GM23248 (cell line): ENCODE results near the gene DNAJC17. TPM values are rescaled to one million over a fixed set of nuclear protein-coding genes. Genes with fewer than 3 reads are reported as not detected.

ENCODE experiments used
- DNase-seq: peaks from one replicate; pipeline ENCODE4 v3.0.0-alpha.2; 2015
- H2AFZ ChIP-seq: fragments of 200-600 bp; sonication (generic); 2 replicates; pipeline ENCODE4 v1.6.1; 2016; ENCODE audit warnings: antibody characterized with exemption
- H3F3A ChIP-seq: fragments of 200-600 bp; sonication (generic); 2 replicates; pipeline ENCODE4 v1.6.1; 2016; ENCODE audit warnings: mild to moderate bottlenecking, antibody characterized with exemption, mixed run types; ENCODE audit not compliant: insufficient read depth
- H3K27ac ChIP-seq: fragments of 200-600 bp; sonication (generic); 2 replicates; pipeline ENCODE4 v1.5.1; 2016; ENCODE audit warnings: mild to moderate bottlenecking
- H3K27me3 ChIP-seq: fragments of 200-600 bp; sonication (generic); replicated peaks from 2 replicates; pipeline ENCODE4 v1.6.1; 2016; ENCODE audit warnings: mild to moderate bottlenecking; ENCODE audit not compliant: insufficient read depth
- H3K36me3 ChIP-seq: fragments of 200-600 bp; sonication (generic); 2 replicates; pipeline ENCODE4 v1.6.1; 2016; ENCODE audit warnings: low read depth, mild to moderate bottlenecking
- H3K4me1 ChIP-seq: fragments of 200-600 bp; sonication (generic); 2 replicates; pipeline ENCODE4 v1.6.1; 2016; ENCODE audit warnings: mild to moderate bottlenecking; ENCODE audit not compliant: insufficient read depth
- H3K4me2 ChIP-seq: fragments of 200-600 bp; sonication (generic); one replicate; pipeline ENCODE4 v1.6.1; 2016; ENCODE audit warnings: mild to moderate bottlenecking; ENCODE audit not compliant: unreplicated experiment
- H3K4me3 ChIP-seq: fragments of 200-600 bp; sonication (generic); 2 replicates; pipeline ENCODE4 v1.5.1; 2016; ENCODE audit warnings: mild to moderate bottlenecking
- H3K79me2 ChIP-seq: fragments of 200-600 bp; sonication (generic); 2 replicates; pipeline ENCODE4 v1.6.1; 2016; ENCODE audit warnings: mild to moderate bottlenecking; ENCODE audit not compliant: insufficient read depth
- H3K9ac ChIP-seq: fragments of 200-600 bp; sonication (generic); 2 replicates; pipeline ENCODE4 v1.6.1; 2016; ENCODE audit warnings: mild to moderate bottlenecking
- H3K9me2 ChIP-seq: fragments of 200-600 bp; sonication (generic); 2 replicates; pipeline ENCODE4 v1.6.1; 2016; ENCODE audit warnings: mixed run types, mild to moderate bottlenecking, moderate library complexity; ENCODE audit not compliant: insufficient read depth
- H3K9me3 ChIP-seq: fragments of 200-600 bp; sonication (generic); one replicate; pipeline ENCODE4 v1.6.1; 2017; ENCODE audit warnings: low read depth
- H4K20me1 ChIP-seq: fragments of 200-600 bp; sonication (generic); 2 replicates; pipeline ENCODE4 v1.6.0; 2016; ENCODE audit not compliant: insufficient read depth
- EZH2 ChIP-seq: fragments of 200-600 bp; sonication (generic); IDR thresholded peaks from 2 replicates; pipeline ENCODE4 v1.6.1; 2018; ENCODE audit warnings: antibody characterized with exemption, mild to moderate bottlenecking; ENCODE audit not compliant: insufficient read depth, poor library complexity, severe bottlenecking
- EZH2phosphoT487 ChIP-seq: fragments of 200-600 bp; sonication (generic); IDR thresholded peaks from 2 replicates; pipeline ENCODE4 v1.6.1; 2018; ENCODE audit warnings: antibody characterized with exemption, moderate library complexity, mild to moderate bottlenecking, low read depth; ENCODE audit not compliant: insufficient read depth
- WGBS, 2 experiments: methylation state at CpG; one replicate each; pipeline ENCODE4 v1.1.6; 2015 to 2017; ENCODE audit warnings: low lambda C conversion rate in 2 of 2, low coverage in 1 of 2; ENCODE audit errors: missing lambda C conversion rate in 2 of 2; 5-methylcytosine and 5-hydroxymethylcytosine counted together
- in situ Hi-C: fragments of 300-500 bp; cut with MboI; formaldehyde crosslinking; loops from 2 replicates; pipeline ENCODE4 v1.15.0; 2020
- polyA plus RNA-seq: library from polyadenylated mRNA; unstranded; fragments of >200 nt; fragmentation: Nextera tagmentation; extraction: Ambion mirVana; gene quantifications from 2 replicates; pipeline ENCODE4 v1.2.1, GENCODE V29; 2016
- total RNA-seq: library from RNA; depleted of rRNA; stranded (reverse); fragments of >200 nt; shearing (Covaris generic); gene quantifications from 2 replicates; pipeline ENCODE4 v1.2.3, GENCODE V29; 2014

Gene DNAJC17
- total and polyA plus RNA-seq, 2 experiments from 2014 or later: 13.4 to 36.4 TPM

DNA sequence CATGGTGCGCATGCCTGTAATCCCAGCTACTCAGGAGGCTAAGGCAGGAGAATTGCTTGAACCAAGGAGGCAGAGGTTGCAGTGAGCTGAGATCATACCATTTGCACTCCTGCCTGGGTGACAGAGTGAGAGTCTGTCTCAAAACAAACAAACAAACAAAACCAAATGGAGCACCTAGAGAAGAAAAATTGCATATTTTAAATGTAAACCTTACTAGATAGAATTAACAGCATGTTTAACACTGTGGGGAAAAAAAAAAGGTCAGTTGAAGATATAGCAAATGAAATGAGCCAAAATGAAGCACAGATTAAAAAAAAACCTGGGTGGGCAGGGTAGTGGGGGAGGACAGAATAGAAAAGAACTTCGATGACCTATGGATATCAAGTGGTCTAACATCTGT, 13.9 kb upstream of the DNAJC17 start:
- DNase-seq: no peak
- in situ Hi-C loops: no loop called here
- no peak overlapping the region for H2AFZ ChIP-seq
- H3K4me1 ChIP-seq: no peaks in the 10 kb centered on the region
- no peaks in the 10 kb centered on the region for H3F3A ChIP-seq
- no peaks in the 10 kb centered on the region for H3K9me3 ChIP-seq
- no peak overlapping the region for H3K4me2 ChIP-seq
- WGBS, 2 experiments: 59 to 68% methylated on average over 2 of the region's 2 CpGs
- H3K79me2 ChIP-seq: no peaks in the 10 kb centered on the region
- H4K20me1 ChIP-seq: no peaks in the 10 kb centered on the region
- no peak overlapping the region for H3K27ac ChIP-seq
- no peaks in the 10 kb centered on the region for H3K36me3 ChIP-seq
- H3K27me3 ChIP-seq: no peaks in the 10 kb centered on the region
- H3K9ac ChIP-seq: no peak overlapping the region
- no peaks in the 10 kb centered on the region for H3K9me2 ChIP-seq
- no peak overlapping the region for H3K4me3 ChIP-seq
- no peak for TF ChIP-seq EZH2
- no peak for TF ChIP-seq EZH2phosphoT487

DNA sequence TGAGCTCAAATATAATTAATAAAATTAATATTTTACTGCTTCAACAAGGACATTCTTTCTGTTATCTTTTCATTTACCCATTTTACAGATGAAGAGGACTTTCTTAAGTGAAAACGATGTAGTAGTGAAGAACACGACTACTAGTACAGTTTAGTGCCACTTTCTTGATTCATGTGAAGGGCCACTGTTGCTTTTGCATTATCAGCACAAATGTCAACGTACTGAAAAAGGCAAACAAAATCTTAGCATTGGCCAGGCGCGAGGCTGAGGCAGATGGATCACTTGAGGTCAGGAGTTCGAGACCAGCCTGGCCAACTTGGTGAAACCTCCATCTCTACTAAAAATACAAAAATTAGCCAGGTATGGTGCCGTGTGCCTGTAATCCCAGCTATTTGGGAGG, 11.8 kb upstream of the DNAJC17 start:
- H3K4me1 ChIP-seq: no peaks in the 10 kb centered on the region
- no peaks in the 10 kb centered on the region for H3K27me3 ChIP-seq
- H3K9ac ChIP-seq: no peak overlapping the region
- in situ Hi-C loops: no loop called here
- H3F3A ChIP-seq: no peaks in the 10 kb centered on the region
- H3K9me2 ChIP-seq: no peaks in the 10 kb centered on the region
- H3K4me2 ChIP-seq: no peak overlapping the region
- WGBS, 2 experiments: 57 to 58% methylated on average over 7 of the region's 7 CpGs
- no peak overlapping the region for H2AFZ ChIP-seq
- H3K36me3 ChIP-seq: no peaks in the 10 kb centered on the region
- no peak overlapping the region for H3K27ac ChIP-seq
- H3K9me3 ChIP-seq: no peaks in the 10 kb centered on the region
- H3K4me3 ChIP-seq: no peak overlapping the region
- DNase-seq: no peak
- TF ChIP-seq EZH2phosphoT487: no peak
- no peak for TF ChIP-seq EZH2
- H4K20me1 ChIP-seq: no peaks in the 10 kb centered on the region
- no peaks in the 10 kb centered on the region for H3K79me2 ChIP-seq

DNA sequence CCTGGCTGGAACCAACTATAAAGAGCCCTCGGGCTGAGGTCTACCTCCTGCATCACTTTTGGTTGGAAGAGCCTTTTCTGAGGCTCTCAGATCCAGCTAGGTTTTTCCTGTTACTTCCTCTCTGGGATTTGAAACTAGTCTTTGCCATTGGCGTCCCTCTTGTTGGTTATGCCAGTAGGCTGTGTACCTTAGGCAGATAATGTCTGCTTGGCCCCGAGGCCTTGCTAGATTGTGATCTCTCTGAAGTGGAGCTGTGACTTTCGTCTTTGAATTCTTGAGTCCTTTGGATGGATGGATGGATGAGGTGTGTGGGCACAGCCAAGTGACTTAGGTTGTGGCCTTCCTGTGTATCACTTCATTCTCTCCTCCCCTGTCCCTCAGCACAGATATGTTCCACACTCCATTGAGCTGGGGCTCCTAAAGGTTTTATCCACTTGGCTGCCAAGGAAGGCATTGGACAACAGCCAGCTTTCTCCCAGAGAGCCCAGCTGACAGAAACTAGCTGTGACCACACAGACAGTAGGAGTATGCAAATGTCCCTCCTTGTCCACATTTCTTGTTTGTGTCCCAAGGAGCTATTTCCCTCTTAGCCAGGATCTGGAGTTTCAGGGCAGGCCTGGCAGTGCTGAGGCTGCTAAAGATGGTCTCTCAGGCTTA, 7.9 kb upstream of the DNAJC17 start:
- H3F3A ChIP-seq: no peaks in the 10 kb centered on the region
- H4K20me1 ChIP-seq: no peaks in the 10 kb centered on the region
- H3K27me3 ChIP-seq: no peaks in the 10 kb centered on the region
- no peak overlapping the region for H3K9ac ChIP-seq
- no peak overlapping the region for H2AFZ ChIP-seq
- no peak overlapping the region for H3K4me3 ChIP-seq
- no peak for DNase-seq
- in situ Hi-C loops: no loop called here
- H3K4me2 ChIP-seq: no peak overlapping the region
- WGBS, 2 experiments: 92 to 99% methylated on average over 4 of the region's 4 CpGs
- no peaks in the 10 kb centered on the region for H3K36me3 ChIP-seq
- H3K27ac ChIP-seq: no peak overlapping the region
- H3K9me3 ChIP-seq: no peaks in the 10 kb centered on the region
- no peaks in the 10 kb centered on the region for H3K4me1 ChIP-seq
- TF ChIP-seq EZH2phosphoT487 (no peak), EZH2 (no peak)
- H3K9me2 ChIP-seq: no peaks in the 10 kb centered on the region
- H3K79me2 ChIP-seq: no peaks in the 10 kb centered on the region

DNA sequence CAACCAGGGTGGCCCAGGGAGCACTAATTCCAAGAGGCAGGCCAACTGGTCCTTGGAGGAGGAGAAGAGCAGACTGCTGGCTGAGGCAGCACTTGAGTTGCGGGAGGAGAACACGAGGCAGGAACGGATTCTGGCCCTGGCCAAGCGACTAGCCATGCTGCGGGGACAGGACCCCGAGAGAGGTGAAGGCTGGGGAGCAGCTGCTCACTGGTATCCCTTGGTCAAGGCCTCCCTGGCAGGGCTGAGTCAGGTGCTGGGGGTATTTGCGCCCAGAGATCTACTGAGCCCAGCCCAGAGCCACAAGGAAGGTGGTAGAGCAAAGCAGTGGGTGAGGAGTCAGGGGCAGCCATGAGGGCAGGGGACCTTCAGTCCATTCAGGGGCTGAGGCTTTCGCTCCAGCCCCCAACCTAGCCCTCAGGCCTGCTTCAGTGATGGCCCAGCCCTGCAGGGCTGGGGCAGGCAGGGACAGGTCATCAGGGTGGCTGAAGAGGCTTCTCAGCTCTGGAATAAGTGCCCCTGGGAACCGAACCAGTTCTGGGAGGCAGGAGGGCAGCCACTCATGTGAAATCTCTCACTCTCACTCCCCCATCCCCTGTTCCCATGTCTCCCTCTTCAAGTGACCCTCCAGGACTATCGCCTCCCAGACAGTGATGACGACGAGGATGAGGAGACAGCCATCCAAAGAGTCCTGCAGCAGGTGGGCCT, 5.6 kb upstream of the DNAJC17 start:
- no peaks in the 10 kb centered on the region for H3F3A ChIP-seq
- peaks cover 3% of the 10 kb centered on the region; the same call in 1 of the 2 replicates for H3K79me2 ChIP-seq
- no peak overlapping the region for H3K4me3 ChIP-seq
- H3K27ac ChIP-seq: no peak overlapping the region
- no peak overlapping the region for H2AFZ ChIP-seq
- H3K9me2 ChIP-seq: no peaks in the 10 kb centered on the region
- H3K27me3 ChIP-seq: no peaks in the 10 kb centered on the region
- TF ChIP-seq EZH2phosphoT487 (no peak), EZH2 (no peak)
- WGBS, 2 experiments: 89 to 94% methylated on average over 10 to 12 of the region's 12 CpGs
- H3K36me3 ChIP-seq: no peaks in the 10 kb centered on the region
- H3K4me2 ChIP-seq: no peak overlapping the region
- no peak for DNase-seq
- H3K9ac ChIP-seq: no peak overlapping the region
- no peaks in the 10 kb centered on the region for H3K9me3 ChIP-seq
- in situ Hi-C loops: no loop called here
- H3K4me1 ChIP-seq: no peaks in the 10 kb centered on the region
- H4K20me1 ChIP-seq: no peaks in the 10 kb centered on the region
